ENCODE data around the gene TOMM20.

- TF ChIP-seq CTCF (conservative IDR thresholded peaks at IDR 0.05; ENCODE audit: low read depth, low read length) (no peak), EZH2 (IDR thresholded peaks at IDR 0.05; ENCODE audit: borderline replicate concordance, low read depth, low read length, poor library complexity, severe bottlenecking) (no peak)
Measured at GRCh38 chr1:235138821-235139220, 10.2 kb upstream of the TOMM20 start.

Measured in A673 (cell line).